CD4-positive, alpha-beta T cell treated with Interleukin-21 for 1 hour (primary cell): Measurements from ENCODE around the gene PCSK4.

Experiments used
- DNase-seq: peaks from one replicate; pipeline ENCODE4 v3.0.0-alpha.2; 2020

Gene PCSK4

GRCh38 chr19:1435378-1435989 is 54.7 kb downstream of the PCSK4 start:
- no peak for DNase-seq

- no peak for DNase-seq
These were observed 55.5 kb downstream of the PCSK4 start for GRCh38 chr19:1434577-1435060.

GRCh38 chr19:1434040-1434366 is 56.1 kb downstream of the PCSK4 start:
- no peak for DNase-seq

GRCh38 chr19:1433119-1434039 is 56.8 kb downstream of the PCSK4 start:
- DNase-seq = no peak

- DNase-seq = no peak
These were observed 57.7 kb downstream of the PCSK4 start for GRCh38 chr19:1432507-1432887.

- no peak for DNase-seq
These were observed 58.2 kb downstream of the PCSK4 start for GRCh38 chr19:1431759-1432506.
